ENCODE measurements around the gene FER1L5. TPM values are rescaled to one million over a fixed set of nuclear protein-coding genes. Genes with fewer than 3 reads are reported as not detected.

Gene FER1L5
- total and polyA plus RNA-seq, 9 of the 15 experiments (the other 6 are each of a cell fraction or from before 2014, with no cell fraction given): 0.01 TPM; not detected in 6

GRCh38 chr2:96602330-96602823 lies 40.2 kb upstream of the FER1L5 start (continued):
- TF ChIP-seq, protein P1, sequence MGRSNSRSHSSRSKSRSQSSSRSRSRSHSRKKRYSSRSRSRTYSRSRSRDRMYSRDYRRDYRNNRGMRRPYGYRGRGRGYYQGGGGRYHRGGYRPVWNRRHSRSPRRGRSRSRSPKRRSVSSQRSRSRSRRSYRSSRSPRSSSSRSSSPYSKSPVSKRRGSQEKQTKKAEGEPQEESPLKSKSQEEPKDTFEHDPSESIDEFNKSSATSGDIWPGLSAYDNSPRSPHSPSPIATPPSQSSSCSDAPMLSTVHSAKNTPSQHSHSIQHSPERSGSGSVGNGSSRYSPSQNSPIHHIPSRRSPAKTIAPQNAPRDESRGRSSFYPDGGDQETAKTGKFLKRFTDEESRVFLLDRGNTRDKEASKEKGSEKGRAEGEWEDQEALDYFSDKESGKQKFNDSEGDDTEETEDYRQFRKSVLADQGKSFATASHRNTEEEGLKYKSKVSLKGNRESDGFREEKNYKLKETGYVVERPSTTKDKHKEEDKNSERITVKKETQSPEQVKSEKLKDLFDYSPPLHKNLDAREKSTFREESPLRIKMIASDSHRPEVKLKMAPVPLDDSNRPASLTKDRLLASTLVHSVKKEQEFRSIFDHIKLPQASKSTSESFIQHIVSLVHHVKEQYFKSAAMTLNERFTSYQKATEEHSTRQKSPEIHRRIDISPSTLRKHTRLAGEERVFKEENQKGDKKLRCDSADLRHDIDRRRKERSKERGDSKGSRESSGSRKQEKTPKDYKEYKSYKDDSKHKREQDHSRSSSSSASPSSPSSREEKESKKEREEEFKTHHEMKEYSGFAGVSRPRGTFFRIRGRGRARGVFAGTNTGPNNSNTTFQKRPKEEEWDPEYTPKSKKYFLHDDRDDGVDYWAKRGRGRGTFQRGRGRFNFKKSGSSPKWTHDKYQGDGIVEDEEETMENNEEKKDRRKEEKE (IDR thresholded peaks at IDR 0.05; ENCODE audit: borderline replicate concordance in 1 of 2, control insufficient read depth in 1 of 2, low read depth in 2 of 2, low read length in 1 of 2): no peak
- TF ChIP-seq FOXJ2 (tag; IDR thresholded peaks at IDR 0.05): no peak
- TF ChIP-seq, protein P2, sequence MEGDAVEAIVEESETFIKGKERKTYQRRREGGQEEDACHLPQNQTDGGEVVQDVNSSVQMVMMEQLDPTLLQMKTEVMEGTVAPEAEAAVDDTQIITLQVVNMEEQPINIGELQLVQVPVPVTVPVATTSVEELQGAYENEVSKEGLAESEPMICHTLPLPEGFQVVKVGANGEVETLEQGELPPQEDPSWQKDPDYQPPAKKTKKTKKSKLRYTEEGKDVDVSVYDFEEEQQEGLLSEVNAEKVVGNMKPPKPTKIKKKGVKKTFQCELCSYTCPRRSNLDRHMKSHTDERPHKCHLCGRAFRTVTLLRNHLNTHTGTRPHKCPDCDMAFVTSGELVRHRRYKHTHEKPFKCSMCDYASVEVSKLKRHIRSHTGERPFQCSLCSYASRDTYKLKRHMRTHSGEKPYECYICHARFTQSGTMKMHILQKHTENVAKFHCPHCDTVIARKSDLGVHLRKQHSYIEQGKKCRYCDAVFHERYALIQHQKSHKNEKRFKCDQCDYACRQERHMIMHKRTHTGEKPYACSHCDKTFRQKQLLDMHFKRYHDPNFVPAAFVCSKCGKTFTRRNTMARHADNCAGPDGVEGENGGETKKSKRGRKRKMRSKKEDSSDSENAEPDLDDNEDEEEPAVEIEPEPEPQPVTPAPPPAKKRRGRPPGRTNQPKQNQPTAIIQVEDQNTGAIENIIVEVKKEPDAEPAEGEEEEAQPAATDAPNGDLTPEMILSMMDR (IDR thresholded peaks at IDR 0.05 in 2 of 3, conservative IDR thresholded peaks at IDR 0.05 in 1 of 3; ENCODE audit: insufficient read depth in 2 of 3, low read depth in 1 of 3, low read length in 3 of 3): peak; percentile 6 to 16 (median 14); a peak in 1 of 6 replicates
- TF ChIP-seq REST (IDR thresholded peaks at IDR 0.05; ENCODE audit: borderline replicate concordance): peak; percentile 6; the same call in 1 of the 2 replicates
- TF ChIP-seq REST (CRISPR knock-in tag; IDR thresholded peaks at IDR 0.05; ENCODE audit: low read depth): no peak
- no peak for TF ChIP-seq KAT7 (CRISPR knock-in tag; IDR thresholded peaks at IDR 0.05; ENCODE audit: borderline replicate concordance)
- TF ChIP-seq ZNF311 (CRISPR knock-in tag; IDR thresholded peaks at IDR 0.05): no peak
- no peak for TF ChIP-seq KLF10 (CRISPR knock-in tag; IDR thresholded peaks at IDR 0.05)
- peak; percentile 58 to 64 for TF ChIP-seq KDM1A (IDR thresholded peaks at IDR 0.05)
- no peak for TF ChIP-seq JUN (IDR thresholded peaks at IDR 0.05; ENCODE audit: borderline replicate concordance, low read depth, low read length)
- no peak for TF ChIP-seq JUN (CRISPR knock-in tag; IDR thresholded peaks at IDR 0.05; ENCODE audit: borderline replicate concordance)
- TF ChIP-seq RBM25 (IDR thresholded peaks at IDR 0.05; ENCODE audit: low read depth, low read length, severe bottlenecking): peak; percentile 93
- TF ChIP-seq BRF1 (IDR thresholded peaks at IDR 0.05; ENCODE audit: borderline replicate concordance, extremely low read depth, insufficient read length): no peak
- TF ChIP-seq PHF8 (IDR thresholded peaks at IDR 0.05; ENCODE audit: borderline replicate concordance, low read length): no peak
